ENCODE measurements around the gene LRFN5. TPM values are rescaled to one million over a fixed set of nuclear protein-coding genes. Genes with fewer than 3 reads are reported as not detected.

LRFN5 gene
- total RNA-seq, 2 donors from 2014 or later, result not detected

GRCh38 chr14:41825622-41826021 lies 218.9 kb downstream of the LRFN5 start:
- no peak for ATAC-seq (replicated peaks in 1 of 2)
- DNase-seq, result no peak
- H3K4me3 Mint-ChIP-seq, result no peak overlapping the region
- H3K36me3 Mint-ChIP-seq (ENCODE audit: insufficient read depth in 2 of 2), result no peaks in the 10 kb centered on the region
- no peaks in the 10 kb centered on the region for H3K27me3 Mint-ChIP-seq (ENCODE audit: low read depth)
- peaks cover 5 to 10% of the 10 kb centered on the region in 2 donors for H3K9me3 Mint-ChIP-seq
- H3K4me1 Mint-ChIP-seq (ENCODE audit: low read depth), result no peaks in the 10 kb centered on the region
- no peak overlapping the region for H3K27ac Mint-ChIP-seq

- Mint-ChIP-seq H3K27ac (no peak overlapping the region), H3K4me1 (ENCODE audit: low read depth) (no peaks in the 10 kb centered on the region), H3K9me3 (peaks cover 2 to 4% of the 10 kb centered on the region in 2 donors), H3K4me3 (no peak overlapping the region), H3K36me3 (ENCODE audit: insufficient read depth in 2 of 2) (no peaks in the 10 kb centered on the region), H3K27me3 (ENCODE audit: low read depth) (no peaks in the 10 kb centered on the region)
- ATAC-seq (replicated peaks in 1 of 2) (no peak), DNase-seq (no peak)
Observed at GRCh38 chr14:41830714-41831406, 224.2 kb downstream of the LRFN5 start.

GRCh38 chr14:41839661-41840060 lies 233.0 kb downstream of the LRFN5 start:
- Mint-ChIP-seq H3K36me3 (ENCODE audit: insufficient read depth in 2 of 2) (no peaks in the 10 kb centered on the region), H3K27me3 (ENCODE audit: low read depth) (no peaks in the 10 kb centered on the region), H3K4me3 (no peak overlapping the region), H3K4me1 (ENCODE audit: low read depth) (no peaks in the 10 kb centered on the region), H3K27ac (no peak overlapping the region), H3K9me3 (peaks cover 0 to 2% of the 10 kb centered on the region in 2 donors)
- DNase-seq (no peak), ATAC-seq (replicated peaks in 1 of 2) (no peak)

DNA sequence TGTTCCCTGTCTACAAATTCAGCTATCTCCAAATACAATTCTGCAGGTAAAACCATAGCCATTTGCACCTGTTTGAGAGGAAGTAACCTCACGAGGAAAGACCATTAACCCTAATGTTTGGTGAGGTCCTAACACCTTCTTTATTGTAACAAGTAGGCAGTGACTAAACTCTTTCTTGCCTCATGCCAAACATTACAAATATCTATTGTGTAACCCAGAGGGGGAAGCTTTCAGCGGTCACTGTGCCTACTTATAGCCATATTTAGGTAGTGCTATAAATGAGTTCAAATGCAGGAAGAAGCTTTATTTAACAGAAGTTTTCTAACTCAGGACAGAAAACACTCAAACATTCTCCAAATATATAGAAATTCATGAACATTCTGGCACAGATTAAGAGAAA lies 252.7 kb downstream of the LRFN5 start:
- no peaks in the 10 kb centered on the region for H3K36me3 Mint-ChIP-seq (ENCODE audit: insufficient read depth in 2 of 2)
- H3K27me3 Mint-ChIP-seq (ENCODE audit: low read depth), result no peaks in the 10 kb centered on the region
- ATAC-seq (replicated peaks in 1 of 2), result no peak
- H3K9me3 Mint-ChIP-seq, result peaks cover 3 to 6% of the 10 kb centered on the region in 2 donors
- H3K4me3 Mint-ChIP-seq, result no peak overlapping the region
- H3K27ac Mint-ChIP-seq, result no peak overlapping the region
- H3K4me1 Mint-ChIP-seq (ENCODE audit: low read depth), result no peaks in the 10 kb centered on the region
- no peak for DNase-seq

DNA sequence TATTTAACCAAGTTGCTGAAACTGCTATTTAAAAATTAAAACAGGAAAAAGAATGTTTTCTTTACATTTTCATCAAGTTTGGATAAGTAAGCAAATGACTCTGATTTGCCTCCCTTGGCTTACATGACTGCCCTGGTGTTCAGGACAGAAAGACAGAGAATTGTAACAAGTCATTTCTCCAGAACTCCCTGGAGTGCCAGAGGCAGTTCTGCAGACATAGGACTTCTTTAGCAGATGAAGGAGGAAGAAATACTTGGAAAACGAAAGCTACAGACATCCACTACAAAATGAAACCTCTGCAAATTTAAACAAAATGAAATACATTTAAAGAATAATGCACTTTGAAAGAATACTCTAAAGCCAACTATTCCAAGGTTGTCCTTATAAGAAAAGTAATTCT lies 253.9 kb downstream of the LRFN5 start:
- no peak for ATAC-seq (replicated peaks in 1 of 2)
- DNase-seq, result no peak
- H3K9me3 Mint-ChIP-seq, result peaks cover 3 to 6% of the 10 kb centered on the region in 2 donors
- no peak overlapping the region for H3K27ac Mint-ChIP-seq
- H3K36me3 Mint-ChIP-seq (ENCODE audit: insufficient read depth in 2 of 2), result no peaks in the 10 kb centered on the region
- no peaks in the 10 kb centered on the region for H3K27me3 Mint-ChIP-seq (ENCODE audit: low read depth)
- no peak overlapping the region for H3K4me3 Mint-ChIP-seq
- H3K4me1 Mint-ChIP-seq (ENCODE audit: low read depth), result no peaks in the 10 kb centered on the region

GRCh38 chr14:41865894-41866293 lies 259.2 kb downstream of the LRFN5 start:
- Mint-ChIP-seq H3K9me3 (peaks cover 3% of the 10 kb centered on the region in 2 donors), H3K27ac (no peak overlapping the region), H3K36me3 (ENCODE audit: insufficient read depth in 2 of 2) (peaks cover 0 to 1% of the 10 kb centered on the region in 2 donors), H3K27me3 (ENCODE audit: low read depth) (no peaks in the 10 kb centered on the region), H3K4me3 (no peak overlapping the region), H3K4me1 (ENCODE audit: low read depth) (no peaks in the 10 kb centered on the region)
- DNase-seq, result no peak
- ATAC-seq (replicated peaks in 1 of 2), result no peak

- no peak overlapping the region for H3K27ac Mint-ChIP-seq
- H3K27me3 Mint-ChIP-seq (ENCODE audit: low read depth), result no peaks in the 10 kb centered on the region
- peaks cover 0 to 1% of the 10 kb centered on the region in 2 donors for H3K36me3 Mint-ChIP-seq (ENCODE audit: insufficient read depth in 2 of 2)
Observed at GRCh38 chr14:41868396-41868795, 261.7 kb downstream of the LRFN5 start.

GRCh38 chr14:41872931-41873685 lies 266.4 kb downstream of the LRFN5 start:
- Mint-ChIP-seq H3K9me3 (peaks cover 3 to 5% of the 10 kb centered on the region in 2 donors), H3K27ac (no peak overlapping the region), H3K36me3 (ENCODE audit: insufficient read depth in 2 of 2) (peaks cover 0 to 1% of the 10 kb centered on the region in 2 donors), H3K4me1 (ENCODE audit: low read depth) (no peaks in the 10 kb centered on the region), H3K27me3 (ENCODE audit: low read depth) (no peaks in the 10 kb centered on the region), H3K4me3 (no peak overlapping the region)
- ATAC-seq (replicated peaks in 1 of 2) (no peak), DNase-seq (no peak)

More at GRCh38 chr14:41868396-41868795, 261.7 kb downstream of the LRFN5 start:
- Mint-ChIP-seq H3K4me3 (no peak overlapping the region), H3K9me3 (peaks cover 0 to 3% of the 10 kb centered on the region in 2 donors), H3K4me1 (ENCODE audit: low read depth) (no peaks in the 10 kb centered on the region)
- ATAC-seq (replicated peaks in 1 of 2) (no peak), DNase-seq (no peak)

GRCh38 chr14:41873686-41874317 lies 267.1 kb downstream of the LRFN5 start:
- no peak for ATAC-seq (replicated peaks in 1 of 2)
- no peak for DNase-seq
- no peaks in the 10 kb centered on the region for H3K4me1 Mint-ChIP-seq (ENCODE audit: low read depth)
- peaks cover 3 to 5% of the 10 kb centered on the region in 2 donors for H3K9me3 Mint-ChIP-seq
- H3K36me3 Mint-ChIP-seq (ENCODE audit: insufficient read depth in 2 of 2), result peaks cover 0 to 1% of the 10 kb centered on the region in 2 donors
- no peak overlapping the region for H3K4me3 Mint-ChIP-seq
- no peak overlapping the region for H3K27ac Mint-ChIP-seq
- no peaks in the 10 kb centered on the region for H3K27me3 Mint-ChIP-seq (ENCODE audit: low read depth)

GRCh38 chr14:41875116-41875515 lies 268.4 kb downstream of the LRFN5 start:
- DNase-seq (no peak), ATAC-seq (replicated peaks in 1 of 2) (no peak)
- Mint-ChIP-seq H3K36me3 (ENCODE audit: insufficient read depth in 2 of 2) (peaks cover 0 to 1% of the 10 kb centered on the region in 2 donors), H3K4me1 (ENCODE audit: low read depth) (no peaks in the 10 kb centered on the region), H3K4me3 (no peak overlapping the region), H3K27ac (no peak overlapping the region), H3K27me3 (ENCODE audit: low read depth) (no peaks in the 10 kb centered on the region), H3K9me3 (peaks cover 3 to 5% of the 10 kb centered on the region in 2 donors)

- Mint-ChIP-seq H3K4me3 (no peak overlapping the region), H3K27ac (no peak overlapping the region), H3K27me3 (ENCODE audit: low read depth) (no peaks in the 10 kb centered on the region), H3K4me1 (ENCODE audit: low read depth) (no peaks in the 10 kb centered on the region), H3K9me3 (peaks cover 3 to 5% of the 10 kb centered on the region in 2 donors), H3K36me3 (ENCODE audit: insufficient read depth in 2 of 2) (no peaks in the 10 kb centered on the region)
- no peak for ATAC-seq (replicated peaks in 1 of 2)
- DNase-seq, result no peak
Observed at GRCh38 chr14:41878321-41878720, 271.6 kb downstream of the LRFN5 start.

- Mint-ChIP-seq H3K4me1 (ENCODE audit: low read depth) (no peaks in the 10 kb centered on the region), H3K27me3 (ENCODE audit: low read depth) (no peaks in the 10 kb centered on the region), H3K4me3 (no peak overlapping the region), H3K9me3 (no peaks in the 10 kb centered on the region), H3K27ac (no peak overlapping the region), H3K36me3 (ENCODE audit: insufficient read depth in 2 of 2) (no peaks in the 10 kb centered on the region)
- ATAC-seq (replicated peaks in 1 of 2), result no peak
- no peak for DNase-seq
Observed at GRCh38 chr14:41891624-41892023, 284.9 kb downstream of the LRFN5 start.

DNA sequence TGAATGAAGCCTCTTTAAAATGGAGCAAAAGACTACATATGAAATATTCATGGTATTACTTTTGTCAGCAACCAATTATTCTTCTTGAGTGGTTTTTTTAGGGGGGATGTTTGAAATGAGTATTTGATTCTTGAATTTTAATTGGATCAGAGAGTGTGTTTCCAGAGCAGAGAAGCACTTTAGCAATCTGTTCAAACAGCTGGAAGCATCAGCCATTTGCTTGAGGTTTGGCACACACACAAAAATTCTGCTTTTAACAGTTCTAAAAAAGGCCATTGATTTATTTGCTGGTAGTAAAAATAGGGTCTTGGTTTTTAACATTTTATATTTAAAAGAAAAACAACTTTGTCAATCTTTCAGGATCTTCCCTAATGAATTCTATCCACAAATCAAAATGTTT lies 292.7 kb downstream of the LRFN5 start:
- no peak for ATAC-seq (replicated peaks in 1 of 2)
- H3K36me3 Mint-ChIP-seq (ENCODE audit: insufficient read depth in 2 of 2), result no peaks in the 10 kb centered on the region
- H3K4me3 Mint-ChIP-seq, result no peak overlapping the region
- H3K27me3 Mint-ChIP-seq (ENCODE audit: low read depth), result no peaks in the 10 kb centered on the region
- no peak overlapping the region for H3K27ac Mint-ChIP-seq
- no peaks in the 10 kb centered on the region for H3K4me1 Mint-ChIP-seq (ENCODE audit: low read depth)
- no peaks in the 10 kb centered on the region for H3K9me3 Mint-ChIP-seq
- DNase-seq, result no peak

Data from activated T-cell treated with anti-CD3 and anti-CD28 coated beads, Interleukin-2, amount 50 U/mL, for 72 hours (primary cell).